Lower leg skin (tissue), 4 donors: Measurements from ENCODE around the gene EFNA4. TPM values are rescaled to one million over a fixed set of nuclear protein-coding genes. Genes with fewer than 3 reads are reported as not detected.
A peak's percentile ranks its signal among the peaks of the same experiment; 100 is the strongest.

Experiments used
- DNase-seq, 2 donors: peaks; one replicate each; pipeline ENCODE4 v3.0.0-alpha.2; 2019; ENCODE audit warnings: low spot score in 2 of 2
- H3K4me3 ChIP-seq: fragments of 200-600 bp; sonication (generic); 2 replicates; pipeline ENCODE4 v1.5.1; 2017; ENCODE audit warnings: mild to moderate bottlenecking, low read depth; ENCODE audit not compliant: poor library complexity, severe bottlenecking
- CTCF ChIP-seq, 3 donors: fragments of 450-650 bp; IDR thresholded peaks; one replicate each; pipeline ENCODE4 v1.5.1; 2016; ENCODE audit warnings: antibody characterized with exemption in 3 of 3, mild to moderate bottlenecking in 3 of 3, moderate library complexity in 2 of 3
- POLR2A ChIP-seq, 2 donors: fragments of 450-650 bp; IDR thresholded peaks; one replicate each; pipeline ENCODE4 v1.6.1; 2016 to 2017; ENCODE audit warnings: antibody characterized with exemption in 2 of 2, mild to moderate bottlenecking in 1 of 2, moderate library complexity in 1 of 2
- WGBS, 2 donors: methylation state at CpG; one replicate each; pipeline ENCODE4 v1.1.5; 2018; 5-methylcytosine and 5-hydroxymethylcytosine counted together
- intact Hi-C: fragments of 100-400 bp; cut with DNase I; formaldehyde crosslinking; loops from one replicate; pipeline ENCODE4 v1.15.0; 2023; ENCODE audit warnings: low total_unique reads
- total RNA-seq, 4 donors: library from RNA; depleted of rRNA; stranded (reverse); fragments of >200 nt; gene quantifications; one replicate each; pipeline ENCODE4 v1.1.0, GENCODE V29; 2016

The EFNA4 gene
- total RNA-seq, 4 donors from 2014 or later = 29.5 to 66.6 (median 52.9) TPM

GRCh38 chr1:155069551-155070157, 6.1 kb downstream of the EFNA4 start:
- WGBS, 2 donors = 51 to 56% methylated on average over 6 to 7 of the region's 7 CpGs
- intact Hi-C loops = no loop called here
- DNase-seq = no peak

GRCh38 chr1:155070158-155070621, 6.7 kb downstream of the EFNA4 start:
- no peak overlapping the region for H3K4me3 ChIP-seq
- 39 to 43% methylated on average over 26 to 28 of the region's 28 CpGs for WGBS, 2 donors
- intact Hi-C loops = no loop called here
- DNase-seq = no peak
- no peak for TF ChIP-seq CTCF (IDR thresholded peaks at IDR 0.05)
- TF ChIP-seq POLR2A (IDR thresholded peaks at IDR 0.05) = no peak

More at GRCh38 chr1:155069551-155070157, 6.1 kb downstream of the EFNA4 start:
- TF ChIP-seq POLR2A (IDR thresholded peaks at IDR 0.05) (no peak), CTCF (IDR thresholded peaks at IDR 0.05) (no peak)
- no peak overlapping the region for H3K4me3 ChIP-seq

- WGBS, 2 donors = 3 to 6% methylated on average over 17 to 43 of the region's 61 CpGs
- TF ChIP-seq POLR2A (IDR thresholded peaks at IDR 0.05) (no peak), CTCF (IDR thresholded peaks at IDR 0.05) (no peak)
- peak; percentile 57 to 94 for DNase-seq
- H3K4me3 ChIP-seq = no peak overlapping the region
- intact Hi-C loops = no loop called here
These were observed 7.4 kb downstream of the EFNA4 start for GRCh38 chr1:155070721-155071569.

- intact Hi-C loops = no loop called here
- no peak for TF ChIP-seq CTCF (IDR thresholded peaks at IDR 0.05)
- TF ChIP-seq POLR2A (IDR thresholded peaks at IDR 0.05) = no peak
- no peak for DNase-seq
- no peak overlapping the region for H3K4me3 ChIP-seq
- 43 to 53% methylated on average over 12 to 14 of the region's 14 CpGs for WGBS, 2 donors
These were observed 8.2 kb downstream of the EFNA4 start for GRCh38 chr1:155071701-155072100.

DNA sequence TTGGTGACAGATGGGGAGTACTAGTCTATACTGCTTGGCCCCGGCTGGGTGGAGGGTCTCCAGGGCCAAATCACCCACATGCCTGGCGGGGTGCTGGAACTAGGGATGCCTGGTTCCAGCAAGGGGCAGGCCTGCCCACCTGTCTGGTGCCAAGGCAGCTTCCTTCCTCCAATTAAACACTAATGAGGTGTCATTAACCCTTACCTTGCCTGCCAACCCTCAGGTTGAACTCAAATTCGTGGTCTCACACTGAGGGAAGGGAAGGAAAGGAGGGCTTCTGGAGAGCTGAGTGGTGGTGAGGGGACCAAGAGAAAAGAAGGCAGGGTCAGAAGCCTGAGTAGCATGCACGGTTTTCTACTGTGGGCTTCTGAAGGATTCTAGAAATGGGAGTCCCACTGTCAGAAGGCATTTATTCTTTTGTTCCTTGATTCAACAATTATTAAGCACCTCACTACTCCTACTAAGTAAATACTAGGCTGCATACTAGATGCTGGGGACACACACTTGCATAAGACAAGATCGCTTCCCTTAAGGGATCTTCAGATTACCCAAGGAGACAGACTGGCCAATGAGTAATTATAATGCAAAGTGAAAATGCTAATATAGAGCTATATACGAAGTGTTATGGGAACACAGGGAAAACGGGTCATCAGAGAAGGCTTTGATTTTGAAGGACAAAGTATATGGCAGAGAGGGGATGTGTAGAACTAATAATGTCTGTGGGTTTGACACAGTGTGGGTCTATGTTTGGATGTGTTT, 9.2 kb downstream of the EFNA4 start:
- intact Hi-C loops = no loop called here
- 49% methylated on average over 7 of the region's 7 CpGs for WGBS, 2 donors
- H3K4me3 ChIP-seq = no peak overlapping the region
- TF ChIP-seq CTCF (IDR thresholded peaks at IDR 0.05) = no peak
- no peak for TF ChIP-seq POLR2A (IDR thresholded peaks at IDR 0.05)
- DNase-seq = no peak
